ENCODE results near the gene C1QTNF6.
"Not testable (repeated sequence)": the region's sequence is repeated elsewhere in the genome, so short reads cannot be mapped to it uniquely, and the experiment has no call there.

C1QTNF6 gene

DNA sequence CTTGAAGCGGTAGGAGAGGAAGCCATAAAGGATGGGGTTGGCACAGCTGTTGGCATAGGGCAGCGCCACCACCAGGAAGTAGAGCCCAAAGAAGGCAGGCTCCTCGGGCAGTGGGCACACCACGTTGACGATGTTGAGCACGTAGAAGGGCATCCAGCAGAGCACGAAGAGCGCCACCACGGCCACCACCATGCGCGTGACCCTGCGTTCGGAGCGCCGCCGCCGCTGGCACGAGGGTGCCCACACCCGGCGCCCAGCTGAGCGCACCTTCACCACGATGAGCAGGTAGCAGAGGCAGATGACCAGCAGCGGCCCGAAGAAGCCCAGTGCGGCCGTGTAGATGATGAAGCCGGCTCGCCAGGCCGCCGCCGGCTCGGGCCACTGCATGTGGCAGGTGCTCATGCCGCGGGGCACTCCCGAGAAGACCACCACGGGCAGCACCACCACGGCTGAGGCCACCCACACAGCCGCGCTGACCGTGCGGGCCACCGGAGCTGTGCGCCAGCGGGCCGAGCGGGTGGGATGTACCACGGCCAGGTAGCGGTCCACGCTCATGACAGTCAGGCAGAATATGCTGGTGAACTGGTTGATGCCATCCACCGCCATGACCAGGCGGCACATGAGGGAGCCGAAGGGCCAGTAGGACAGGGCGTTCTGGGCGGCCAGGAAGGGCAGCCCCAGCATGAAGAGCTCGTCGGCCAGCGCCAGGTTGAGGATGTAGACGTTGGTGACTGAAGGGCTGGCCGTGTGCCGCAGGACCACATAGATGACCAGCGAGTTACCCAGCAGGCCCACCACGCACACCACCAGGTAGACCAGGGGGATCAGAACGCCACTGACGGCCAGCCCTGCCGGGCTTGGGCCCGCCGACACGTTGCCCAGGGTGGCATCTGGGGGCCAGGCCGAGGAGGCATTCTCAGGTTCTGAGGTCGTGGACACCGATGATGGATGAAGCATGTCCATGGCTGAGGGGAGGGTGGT, 19.1 kb upstream of the C1QTNF6 start:
- no peak for DNase-seq

DNA sequence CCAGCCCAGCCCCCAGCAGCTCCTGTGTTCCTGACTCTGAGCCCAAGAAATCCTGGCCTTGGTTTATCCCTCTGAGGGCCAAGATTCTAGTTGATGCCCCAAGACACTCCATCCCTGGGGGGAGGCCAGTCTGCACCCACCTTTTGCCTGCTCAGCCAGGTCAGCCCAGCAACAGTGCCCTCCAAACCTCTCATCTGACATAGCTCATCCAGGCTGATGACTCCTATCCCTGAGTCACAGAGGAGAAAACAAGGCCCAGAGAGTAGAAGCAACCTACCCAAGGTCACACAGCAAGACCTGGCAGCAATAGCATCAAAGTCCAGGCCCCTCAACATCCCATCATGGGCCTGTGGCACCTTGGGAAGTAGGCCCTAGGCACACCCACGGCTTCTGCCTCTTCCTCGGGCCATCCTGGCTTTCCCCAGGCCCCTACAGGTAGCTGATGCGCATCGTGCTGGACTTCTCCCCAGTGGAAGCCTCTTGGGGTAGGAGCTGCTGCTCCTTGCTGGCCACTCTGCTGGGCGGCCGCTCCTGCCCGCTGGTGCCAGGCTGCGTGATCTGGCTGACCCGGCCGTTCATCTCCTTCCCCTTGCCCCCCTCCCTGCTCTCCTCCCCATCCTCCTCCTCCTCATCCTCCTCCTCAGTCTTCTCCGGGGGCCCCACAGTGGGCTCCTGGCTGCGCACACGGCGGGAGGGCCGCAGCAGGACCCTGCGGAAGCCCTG, 18.2 kb upstream of the C1QTNF6 start:
- DNase-seq: no peak

DNA sequence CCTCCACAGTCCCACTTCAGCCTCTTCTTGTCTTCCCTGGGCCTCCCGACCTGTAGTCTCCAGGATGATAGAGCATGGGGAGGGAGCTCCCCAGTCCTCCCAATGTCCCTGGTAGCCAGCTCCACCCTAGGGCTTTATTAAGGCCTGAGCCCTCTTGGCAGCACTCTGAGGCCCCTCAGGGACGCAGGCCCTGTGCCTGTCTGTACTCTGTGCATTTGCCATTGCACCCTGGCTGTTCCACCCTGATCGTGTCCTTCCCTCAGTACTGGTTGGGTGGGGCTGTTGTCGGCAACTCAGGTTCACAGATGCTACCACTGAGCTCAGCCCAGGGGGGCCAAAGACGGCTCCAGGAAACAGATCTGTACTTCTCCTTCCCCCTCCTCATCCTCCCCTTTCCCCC, 17.0 kb upstream of the C1QTNF6 start:
- no peak for DNase-seq

DNA sequence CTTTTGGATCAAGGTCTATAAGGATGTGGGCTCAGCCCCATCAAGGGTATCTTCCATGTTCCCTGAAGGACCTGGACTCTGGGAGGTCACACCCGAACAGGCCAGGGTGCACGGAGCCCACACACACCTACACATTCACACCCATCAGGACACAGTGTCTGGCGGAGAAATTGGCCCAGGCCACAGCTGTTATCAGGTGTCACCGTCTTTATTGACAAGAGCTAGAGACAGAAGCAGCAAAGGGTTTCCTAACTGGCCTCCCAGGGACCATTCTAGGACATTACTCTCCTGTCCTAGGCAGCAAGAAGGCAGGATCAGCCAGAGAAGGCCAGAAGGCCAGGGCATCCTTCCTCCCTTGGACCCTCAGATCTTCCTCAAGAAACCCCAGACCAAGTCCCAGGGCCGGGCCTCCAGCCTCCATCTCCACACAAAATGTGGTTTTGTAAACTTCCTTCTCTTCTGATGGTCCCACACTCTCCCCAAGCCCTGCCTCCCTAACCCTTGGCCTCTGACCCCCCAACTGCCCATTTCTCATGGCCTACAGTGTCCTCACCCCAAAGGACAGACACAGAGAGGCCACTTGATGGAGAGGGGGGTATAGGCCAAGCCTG, 16.1 kb upstream of the C1QTNF6 start:
- DNase-seq: no peak

DNA sequence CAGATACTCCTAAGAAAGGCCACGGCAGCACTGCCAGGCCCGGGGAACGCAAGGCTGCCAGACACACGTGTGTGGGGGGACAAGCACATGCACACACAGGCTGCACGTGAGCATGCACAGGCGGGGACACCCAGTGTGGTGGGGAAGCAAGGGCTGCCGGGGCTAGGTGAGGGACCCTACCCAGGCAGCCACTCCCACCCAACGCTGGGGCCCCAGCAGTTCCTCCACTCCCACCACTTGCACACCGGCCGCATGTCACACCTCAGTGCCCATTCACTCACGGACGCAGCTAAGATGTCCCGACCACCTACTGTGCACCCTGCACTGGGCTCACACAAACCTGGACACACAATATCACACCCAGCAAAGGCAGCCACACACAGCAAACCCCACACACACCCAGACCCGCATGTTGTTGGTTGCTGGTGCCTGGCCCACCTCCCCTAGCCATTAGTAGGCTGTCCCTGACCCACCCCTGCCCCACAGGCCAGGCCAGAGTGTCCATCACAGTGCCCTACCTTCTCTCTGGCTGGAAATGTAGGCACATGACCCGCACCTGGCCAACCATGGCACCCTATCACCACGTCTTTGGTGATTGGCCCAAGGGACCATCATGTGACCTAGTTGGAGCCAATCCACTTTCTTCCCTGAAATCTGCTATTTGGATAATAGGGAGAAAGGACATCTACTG, 15.5 kb upstream of the C1QTNF6 start:
- no peak for DNase-seq

DNA sequence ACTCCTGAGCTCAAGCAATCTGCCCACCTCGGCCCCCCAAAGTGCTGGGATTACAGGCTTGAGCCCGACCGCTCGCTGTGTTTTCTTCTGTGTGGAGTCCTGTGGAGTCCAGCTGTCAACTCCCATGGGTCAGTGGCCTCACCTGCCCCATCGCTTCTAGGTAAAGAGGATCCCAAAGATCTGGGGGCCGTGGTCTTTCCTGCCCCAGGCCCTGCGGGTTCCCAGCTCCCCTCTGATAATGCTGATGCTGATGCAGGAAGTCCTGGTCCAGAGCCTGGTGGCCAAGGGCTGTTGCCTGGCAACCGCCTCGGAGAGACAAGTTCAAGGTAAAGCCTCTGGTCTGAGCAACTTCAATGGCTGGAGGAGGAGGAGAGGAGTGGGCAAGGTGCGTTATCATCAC, 14.7 kb upstream of the C1QTNF6 start:
- no peak for DNase-seq

DNA sequence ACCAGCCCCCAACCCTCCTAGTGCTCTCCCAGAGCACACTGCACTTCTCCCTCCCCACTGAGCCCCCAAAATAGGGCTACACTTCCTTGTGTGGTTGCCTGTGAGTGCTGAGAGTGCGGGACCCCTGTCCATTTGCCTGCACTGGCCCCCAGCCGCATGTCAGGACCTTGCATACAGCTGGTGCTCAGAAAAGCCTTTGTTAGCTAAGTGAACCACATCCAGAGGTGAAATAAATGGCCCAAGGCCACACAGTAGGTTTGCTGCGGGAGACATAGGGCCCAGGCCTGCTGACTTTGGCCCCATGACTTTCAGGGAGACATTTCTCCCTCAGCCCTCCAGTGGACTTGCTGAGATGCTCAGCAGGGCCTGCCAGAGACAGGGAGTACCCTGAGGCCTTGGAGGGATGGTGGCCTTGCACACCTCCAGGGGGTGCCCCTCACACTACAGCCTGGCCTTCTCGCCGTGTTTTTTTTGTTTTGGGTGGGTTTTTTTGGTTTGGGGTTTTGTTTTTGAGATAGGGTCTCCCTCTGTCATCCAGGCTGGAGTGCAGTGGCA, 14.0 kb upstream of the C1QTNF6 start:
- no peak for DNase-seq

DNA sequence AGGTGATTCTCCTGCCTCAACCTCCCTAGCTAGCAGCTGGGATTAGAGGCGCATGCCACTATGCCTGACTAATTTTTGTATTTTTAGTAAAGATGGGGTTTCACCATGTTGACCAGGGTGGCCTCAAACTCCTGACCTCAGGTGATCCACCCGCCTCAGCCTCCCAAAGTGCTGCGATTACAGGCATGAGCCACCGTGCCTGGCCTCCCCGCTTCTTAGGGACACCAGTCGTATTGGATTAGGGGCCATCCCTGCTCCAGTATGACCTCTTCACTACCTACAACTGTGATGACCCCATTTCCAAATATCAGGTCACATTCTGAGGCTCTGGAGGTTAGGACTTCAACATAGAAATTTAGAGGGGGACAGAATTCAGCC, 13.4 kb upstream of the C1QTNF6 start:
- DNase-seq: not testable (repeated sequence)

DNA sequence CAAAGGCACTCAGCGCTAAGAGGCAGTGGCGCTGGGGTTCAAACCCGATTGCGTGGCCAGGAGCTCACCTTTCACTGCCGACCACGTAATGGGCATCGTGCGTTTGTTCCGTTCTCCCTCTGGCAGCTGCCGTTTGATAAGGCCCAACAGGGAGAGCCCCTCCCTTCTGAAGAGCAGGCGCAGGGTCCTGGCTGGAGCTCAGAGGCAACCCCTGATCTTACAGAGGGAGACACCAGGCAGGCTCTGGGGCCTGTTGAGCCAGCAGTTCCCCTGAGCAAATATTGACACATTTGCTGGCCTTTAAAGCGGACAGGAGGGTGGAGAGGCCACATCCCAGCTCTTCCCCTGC, 11.7 kb upstream of the C1QTNF6 start:
- DNase-seq: no peak

DNA sequence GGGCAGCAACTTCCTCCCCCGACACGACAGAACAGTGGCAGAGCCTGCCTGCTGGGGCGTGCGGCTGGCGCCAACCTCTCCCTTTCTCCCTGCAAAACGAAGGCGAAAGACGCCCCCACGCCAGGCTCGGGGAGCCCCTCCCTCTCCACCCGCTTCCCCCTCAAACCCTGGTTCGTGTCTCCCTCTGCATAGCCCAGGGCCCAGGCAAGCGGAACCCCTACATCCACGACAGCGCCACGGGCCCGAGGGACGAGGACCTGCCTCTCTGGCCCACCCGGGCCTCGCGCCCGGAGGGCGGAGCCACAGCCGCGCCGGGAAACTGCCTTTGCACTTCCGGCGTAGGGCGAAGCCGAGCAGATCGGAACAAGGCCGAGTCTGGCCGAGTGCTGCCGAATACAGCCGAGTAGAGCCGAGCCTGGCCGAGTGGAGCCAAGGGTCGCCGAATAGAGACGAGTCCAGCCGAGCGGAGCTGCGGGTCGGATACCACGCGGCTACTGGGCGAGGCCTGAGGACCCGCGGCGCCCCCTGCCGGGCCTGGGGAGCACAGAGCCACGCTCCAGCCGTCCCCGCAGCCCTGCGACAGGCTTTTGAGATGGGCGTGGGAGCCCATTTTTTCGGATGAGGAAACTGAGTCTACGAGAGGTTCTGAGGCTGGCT, 11.2 kb upstream of the C1QTNF6 start:
- peak; percentile 100 for DNase-seq

DNA sequence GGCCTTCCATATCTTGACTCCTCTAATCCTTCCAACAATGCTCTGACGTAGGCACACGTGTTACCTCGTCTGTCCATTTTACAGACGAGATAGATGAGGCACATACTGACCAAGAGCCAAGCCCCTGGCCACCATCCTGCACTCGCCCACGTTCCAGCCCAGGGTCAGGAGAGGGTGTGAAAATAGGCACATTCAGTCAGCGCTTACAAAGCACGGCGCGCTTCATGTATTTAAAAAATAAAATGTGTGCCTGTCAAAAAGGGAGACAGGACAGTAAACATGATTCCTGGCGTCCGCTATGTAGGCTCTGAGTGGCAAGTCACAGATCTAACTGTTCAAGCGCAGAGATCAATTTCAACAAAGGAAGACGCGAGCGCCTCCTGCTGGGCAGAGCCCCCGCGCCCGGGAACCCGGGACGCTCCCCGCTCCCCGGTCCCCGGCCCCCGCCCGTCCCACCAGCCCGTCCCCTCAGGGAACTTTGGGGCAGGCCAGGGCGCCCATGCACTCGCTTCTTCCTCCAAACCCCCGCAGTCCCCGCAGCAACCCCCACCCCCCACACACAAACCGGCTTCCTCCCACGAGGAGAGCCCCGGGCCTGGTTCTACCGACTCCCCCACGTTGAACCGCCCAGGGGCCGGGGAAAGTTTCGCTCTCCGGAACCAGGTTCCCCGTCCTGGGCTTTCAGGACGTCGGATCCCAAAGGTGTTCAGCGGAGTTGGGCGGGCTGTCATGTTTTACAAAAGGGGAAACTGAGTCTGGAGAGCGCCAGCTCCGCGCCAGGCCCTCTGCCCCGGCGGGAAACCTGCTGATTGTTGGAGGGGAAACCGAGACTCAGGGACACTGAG, 10.4 kb upstream of the C1QTNF6 start:
- DNase-seq: peak; percentile 97

DNA sequence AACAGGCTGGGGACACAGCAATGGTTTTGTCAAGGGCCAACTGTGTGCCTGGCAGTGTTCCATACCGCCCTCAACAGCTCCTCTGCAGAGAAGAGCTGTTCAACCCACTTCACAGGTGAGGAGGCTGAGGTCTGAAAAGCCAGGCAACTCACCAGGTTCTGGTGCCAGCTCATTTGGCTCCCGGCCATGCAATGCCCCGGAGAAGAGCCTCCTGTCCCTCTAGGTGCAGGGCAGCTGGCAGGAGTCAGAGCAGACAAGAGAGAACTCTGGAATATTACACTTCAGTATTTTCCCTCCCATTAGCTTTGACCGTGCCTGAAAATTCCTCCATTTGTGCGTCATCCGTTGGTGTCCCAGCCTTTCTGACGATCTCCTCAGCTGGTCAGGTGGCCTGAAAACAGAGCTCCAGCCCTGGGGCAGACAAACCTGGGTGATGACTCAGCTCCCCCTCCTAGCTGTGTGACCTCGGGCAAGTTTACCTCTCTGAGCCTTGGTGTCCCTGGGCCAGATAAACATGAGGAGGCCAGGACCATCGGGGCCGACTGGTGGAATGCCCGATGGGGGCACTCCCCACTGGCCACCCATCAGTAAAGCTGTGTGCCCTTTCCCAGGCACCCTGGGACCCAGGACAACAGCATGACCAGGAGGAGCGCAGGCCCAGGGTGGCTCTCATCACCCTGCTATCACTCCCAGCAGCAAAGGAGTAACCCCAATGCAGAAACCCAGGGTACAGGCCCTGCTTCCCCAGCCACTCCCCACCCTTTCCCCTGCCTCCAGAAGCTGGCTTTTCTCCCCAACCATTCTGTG, 9.6 kb upstream of the C1QTNF6 start:
- DNase-seq: no peak

DNA sequence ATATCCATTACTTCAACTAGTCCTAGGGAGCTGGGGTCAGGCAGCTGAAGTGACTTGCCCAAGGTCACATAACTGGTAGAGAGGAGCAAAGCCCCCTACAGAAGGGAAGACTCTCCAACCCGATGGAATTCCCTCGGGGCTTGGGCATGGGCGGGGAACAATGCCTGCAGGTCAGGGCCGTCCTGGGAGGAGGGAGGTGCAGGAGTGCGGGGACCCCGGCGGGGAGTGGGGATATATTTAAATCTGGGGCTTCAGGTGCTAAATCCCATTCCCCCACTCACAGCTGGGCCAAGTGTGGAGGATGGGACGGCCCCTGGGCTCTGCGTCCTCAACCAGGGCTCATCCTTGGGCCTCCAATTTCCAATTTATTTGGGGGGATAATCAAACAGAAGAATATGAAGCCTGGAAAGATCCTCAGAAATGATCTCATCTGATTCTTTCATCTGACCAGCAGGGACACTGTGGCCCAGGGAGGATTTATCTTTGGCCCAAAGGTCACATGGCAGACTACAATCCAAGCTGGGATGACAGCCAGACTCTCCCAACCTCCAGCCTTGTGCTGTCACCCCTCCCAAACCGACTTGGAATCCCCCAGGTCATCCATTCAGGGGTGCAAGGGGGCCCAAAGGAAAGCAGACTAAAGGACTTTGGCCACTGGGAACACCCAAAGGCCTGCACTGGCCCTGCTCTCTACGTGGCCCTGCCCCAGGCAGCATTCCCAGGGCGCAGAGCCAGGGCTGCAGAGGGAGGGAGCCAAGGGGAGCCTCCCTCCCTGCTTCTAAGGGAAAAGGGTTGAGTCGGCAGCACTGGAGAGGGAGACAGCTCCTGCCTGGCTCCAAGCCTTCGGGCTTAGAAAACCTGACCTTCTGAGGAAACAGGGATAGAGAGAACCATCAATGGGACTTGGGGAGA, 8.7 kb upstream of the C1QTNF6 start:
- no peak for DNase-seq

DNA sequence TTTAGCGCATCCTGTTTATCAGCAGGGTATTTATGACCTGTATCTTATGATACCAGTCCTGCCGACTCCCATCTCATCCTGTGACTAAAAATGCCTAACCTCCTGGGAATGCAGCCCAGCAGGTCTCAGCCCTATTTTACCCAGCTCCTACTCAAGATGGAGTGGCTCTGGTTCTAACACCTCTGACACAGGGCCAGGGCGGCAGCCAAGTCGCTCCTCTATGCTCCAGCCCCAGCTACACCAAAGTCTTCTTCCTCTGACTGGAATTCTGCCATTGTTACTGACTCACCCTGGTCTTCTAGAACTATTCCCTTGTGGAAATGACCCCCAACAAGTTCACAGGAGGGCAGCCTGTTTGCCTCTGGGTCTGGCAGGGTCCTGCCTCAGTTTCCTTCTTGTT, 7.9 kb upstream of the C1QTNF6 start:
- DNase-seq: no peak

DNA sequence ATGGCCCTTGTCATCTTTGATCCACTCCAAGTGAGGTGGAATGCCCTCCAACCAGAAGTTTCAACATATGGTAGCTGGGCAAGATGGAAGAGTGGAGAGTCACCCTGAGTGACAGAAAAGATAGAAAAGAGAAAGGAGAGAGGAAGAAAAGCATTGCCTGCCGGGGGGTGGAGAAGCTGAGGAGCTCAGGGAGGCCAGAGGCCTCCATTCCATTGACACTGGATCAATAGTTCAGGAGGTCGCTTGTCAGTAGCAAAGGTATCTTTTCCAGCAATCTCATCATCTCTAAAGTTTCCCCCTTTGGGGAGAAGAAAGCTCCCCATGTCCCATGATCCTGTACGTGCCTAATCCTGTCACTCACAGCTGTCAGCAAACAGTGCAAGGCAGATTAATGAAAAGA, 6.7 kb upstream of the C1QTNF6 start:
- DNase-seq: no peak

DNA sequence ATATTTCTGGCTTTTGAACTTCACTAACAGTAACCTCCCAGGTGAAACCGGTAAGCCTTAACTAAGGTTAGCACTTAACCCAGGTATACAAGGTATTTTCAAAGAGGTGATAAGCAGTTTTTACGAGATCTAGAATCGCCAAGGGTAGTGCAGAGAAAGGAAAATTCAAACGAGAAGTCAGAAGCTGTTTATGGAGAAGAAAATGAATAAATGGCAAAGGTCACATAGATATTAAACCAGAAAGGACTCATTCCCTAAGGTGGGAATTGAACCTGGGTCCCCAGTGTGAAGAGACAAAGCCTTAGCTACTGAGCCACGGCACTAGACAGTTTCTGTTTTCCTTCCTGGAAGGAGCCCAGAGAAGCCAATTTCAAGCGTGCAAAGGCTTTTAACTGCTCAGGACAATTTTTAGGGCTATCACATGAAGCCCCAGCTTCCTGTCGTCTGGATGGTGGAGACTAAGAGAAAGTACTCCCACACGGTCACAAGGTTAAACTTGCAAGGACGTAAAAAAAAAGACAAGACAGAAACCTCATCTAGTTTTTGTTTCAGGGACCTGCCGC, 5.7 kb upstream of the C1QTNF6 start:
- peak; percentile 58 to 64 for DNase-seq

DNA sequence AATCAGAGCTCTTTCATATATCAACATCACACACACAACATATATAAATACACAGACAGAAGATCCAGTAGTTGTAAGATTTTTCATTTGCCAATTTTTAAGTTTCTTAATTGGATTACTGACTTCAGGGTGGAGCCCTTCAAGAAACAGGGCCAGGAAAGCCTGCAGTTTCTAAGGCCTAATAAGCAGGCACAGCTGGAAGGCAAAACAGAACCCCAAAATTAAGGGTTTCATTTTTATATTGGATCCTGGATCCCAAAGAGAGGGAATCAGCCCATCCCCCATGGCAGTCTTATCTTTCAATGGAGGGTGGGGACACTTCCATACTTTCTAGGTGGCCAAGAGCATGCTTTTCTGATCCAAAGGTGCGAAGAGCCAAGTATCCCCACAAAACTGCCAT, 4.7 kb upstream of the C1QTNF6 start:
- DNase-seq: no peak

DNA sequence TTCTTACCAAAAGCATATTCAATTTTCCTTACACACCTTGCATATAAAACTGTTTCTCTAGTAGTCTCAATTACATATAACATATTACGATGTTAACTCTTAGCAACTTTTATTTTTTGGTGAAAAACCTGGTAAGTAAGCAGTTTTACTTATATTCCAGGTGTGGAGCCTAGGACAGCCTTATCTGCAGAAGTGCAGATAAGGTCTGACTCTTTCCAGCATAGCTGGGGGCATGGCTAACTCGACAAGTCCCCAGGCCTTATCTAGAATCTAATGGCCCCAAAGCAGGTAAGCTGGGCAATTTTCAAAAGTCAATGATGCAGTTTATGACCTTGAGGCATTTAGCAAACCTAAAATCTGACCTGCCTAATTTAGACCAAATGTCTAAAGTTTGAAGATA, 4.2 kb upstream of the C1QTNF6 start:
- no peak for DNase-seq

DNA sequence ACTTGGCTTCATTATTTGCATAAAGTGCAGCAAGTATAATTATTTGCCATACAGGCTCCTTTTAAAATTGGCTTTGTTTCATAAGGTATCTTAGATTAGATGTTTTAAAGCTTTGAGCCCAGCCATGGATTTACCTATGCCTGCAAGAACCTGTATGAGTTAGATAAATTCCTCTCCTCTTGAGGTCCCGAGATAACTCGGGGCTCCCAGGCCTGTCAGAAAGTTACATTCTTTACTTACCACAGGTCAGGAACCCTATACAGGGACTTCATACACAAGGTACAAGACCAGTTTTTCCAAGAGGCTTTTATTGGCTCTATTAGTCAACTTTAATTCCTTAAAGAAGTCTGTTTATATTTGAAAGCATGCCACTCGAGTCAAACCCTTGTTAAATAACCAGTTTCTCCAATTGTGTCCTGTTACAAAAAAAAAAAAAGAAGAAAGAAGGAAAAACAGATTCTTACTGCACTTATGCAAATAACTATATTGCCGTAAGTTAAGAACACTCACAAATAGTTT, 2.3 kb upstream of the C1QTNF6 start:
- DNase-seq: no peak

All from activated CD4-positive, alpha-beta T cell treated with anti-CD3 and anti-CD28 coated beads, Interleukin-2, amount 50 U/mL, for 48 hours (primary cell).